HG03521 (cell line): ENCODE results near the gene NPAS1.
"Not testable (repeated sequence)": the region's sequence is repeated elsewhere in the genome, so short reads cannot be mapped to it uniquely, and the experiment has no call there.

Source experiments
- ATAC-seq: cut with Tn5 transposase; IDR thresholded peaks from one replicate; pipeline ENCODE4 v1.9.1; 2021; ENCODE audit warnings: mild to moderate bottlenecking, moderate library complexity; ENCODE audit not compliant: unreplicated experiment

Gene NPAS1

GRCh38 chr19:47074621-47075020 is 55.0 kb downstream of the NPAS1 start:
- no peak for ATAC-seq

GRCh38 chr19:47075179-47075810 is 55.7 kb downstream of the NPAS1 start:
- no peak for ATAC-seq

- no peak for ATAC-seq
These were observed 56.3 kb downstream of the NPAS1 start for GRCh38 chr19:47075941-47076340.

- not testable (repeated sequence) for ATAC-seq
These were observed 58.7 kb downstream of the NPAS1 start for GRCh38 chr19:47078351-47078750.

GRCh38 chr19:47081095-47081494 is 61.5 kb downstream of the NPAS1 start:
- ATAC-seq: no peak

DNA sequence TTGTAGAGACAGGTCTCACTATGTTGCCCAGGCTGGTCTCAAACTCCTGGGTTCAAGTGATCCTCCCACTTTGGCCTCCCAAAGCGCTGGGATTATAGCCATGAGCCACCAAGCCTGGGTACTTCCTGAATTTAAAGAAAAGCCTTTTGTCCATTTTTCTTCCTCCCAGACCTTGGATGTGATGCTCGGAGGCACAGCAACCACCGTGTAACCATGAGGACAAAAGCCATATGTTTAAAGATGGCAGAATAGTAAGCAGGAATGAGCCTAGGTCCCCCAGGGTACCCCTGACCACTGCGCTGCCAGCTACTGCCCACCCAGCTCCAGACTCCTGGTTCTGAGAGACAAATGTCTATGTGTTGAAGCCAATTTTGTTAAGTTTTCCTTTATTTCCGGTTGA is 62.9 kb downstream of the NPAS1 start:
- ATAC-seq: no peak

DNA sequence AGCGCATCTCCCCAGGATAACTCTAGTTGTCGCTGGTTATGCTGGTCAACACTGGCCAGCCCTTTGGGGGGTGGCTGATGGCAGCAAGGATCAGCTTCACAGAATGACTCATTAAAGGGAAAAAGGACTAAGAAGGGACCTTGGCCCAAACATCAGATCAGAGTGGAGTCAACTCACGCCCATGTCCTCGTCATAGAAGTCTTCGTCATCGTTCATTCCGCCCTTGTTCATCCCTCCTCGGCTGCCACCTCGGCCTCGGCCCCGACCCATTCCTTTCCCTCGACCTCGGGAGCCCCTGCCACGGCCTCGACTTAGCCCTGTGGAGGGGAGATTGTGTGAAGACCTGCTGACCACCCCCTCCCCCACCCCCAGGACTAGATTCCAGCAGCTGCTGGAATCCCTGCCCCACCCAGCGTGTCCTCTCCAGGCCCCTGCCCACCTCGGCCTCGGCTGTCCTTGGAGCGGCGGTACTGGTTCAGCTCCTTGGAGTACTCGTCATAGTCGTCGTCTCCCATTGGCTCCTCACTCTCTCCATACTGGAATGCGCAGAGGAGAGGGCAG is 65.3 kb downstream of the NPAS1 start:
- no peak for ATAC-seq

GRCh38 chr19:47086280-47086679 is 66.6 kb downstream of the NPAS1 start:
- no peak for ATAC-seq

DNA sequence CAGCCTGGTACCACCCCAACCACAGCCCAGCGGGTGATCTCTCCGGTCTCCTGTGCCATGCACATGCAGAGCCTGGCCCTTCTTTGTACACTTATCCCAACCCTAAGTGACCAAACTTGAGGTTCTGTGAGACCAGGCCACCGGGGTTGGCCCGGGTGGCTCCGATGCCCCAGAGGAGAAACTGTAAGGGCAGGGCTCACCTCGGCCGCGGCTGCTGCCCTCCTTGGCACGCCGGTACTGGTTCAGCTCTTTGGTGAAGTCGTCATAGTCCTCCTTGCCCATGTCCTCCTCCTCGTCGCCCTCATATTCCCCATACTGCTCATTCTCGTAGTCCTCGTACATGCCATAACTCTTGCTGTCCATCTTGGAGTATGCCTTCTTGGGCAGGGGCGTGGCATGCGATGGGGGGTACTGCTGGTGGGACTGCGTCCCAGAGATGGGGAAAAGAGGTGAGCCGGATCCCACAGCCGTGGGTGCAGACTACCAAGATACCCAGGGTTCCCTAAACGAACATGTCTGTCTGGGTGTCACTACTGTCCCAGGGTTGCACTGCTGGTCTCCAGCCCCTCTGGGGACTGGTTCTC is 70.2 kb downstream of the NPAS1 start:
- no peak for ATAC-seq

DNA sequence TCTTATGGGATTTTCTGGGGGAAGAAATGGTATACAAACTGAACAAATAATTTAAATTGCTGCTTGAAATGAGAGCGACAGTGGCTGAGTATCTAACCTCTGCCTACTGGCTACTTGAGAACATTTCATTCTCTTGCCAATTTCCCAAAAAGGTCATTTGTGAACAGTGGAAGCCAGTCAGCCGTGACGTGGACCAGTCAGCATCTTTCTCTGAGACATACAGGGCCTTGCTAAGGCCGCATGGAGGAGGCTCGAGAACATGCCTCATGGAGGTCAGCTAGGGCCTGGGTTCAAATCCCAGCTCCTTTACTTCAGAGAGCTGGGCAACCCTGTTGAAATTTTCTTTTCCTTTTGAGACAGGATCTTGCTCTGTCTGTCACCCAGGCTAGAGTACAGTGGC is 73.6 kb downstream of the NPAS1 start:
- no peak for ATAC-seq

DNA sequence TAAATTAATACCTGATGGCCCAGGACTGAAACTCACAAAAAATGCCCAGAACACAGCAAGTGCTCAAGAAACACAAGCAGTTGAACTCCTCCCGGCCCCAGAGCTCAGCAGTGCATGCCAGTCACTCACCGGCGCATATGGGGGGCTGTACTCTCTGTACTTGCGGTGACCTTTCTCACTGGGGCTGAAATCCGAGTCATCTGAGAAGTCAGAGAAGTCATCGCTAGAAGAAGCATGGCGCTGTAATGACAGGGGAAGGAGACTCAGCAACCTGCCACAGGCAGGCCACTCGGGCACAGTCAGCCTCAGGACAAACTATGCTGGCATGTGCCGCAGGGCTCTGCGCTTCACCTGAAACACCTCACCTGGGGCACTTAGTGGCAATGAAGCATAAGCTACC is 74.2 kb downstream of the NPAS1 start:
- ATAC-seq: peak; percentile 48

- ATAC-seq: no peak
These were observed 75.2 kb downstream of the NPAS1 start for GRCh38 chr19:47094557-47095475.
